ENCODE results near the gene KRTAP9-6.

DNA sequence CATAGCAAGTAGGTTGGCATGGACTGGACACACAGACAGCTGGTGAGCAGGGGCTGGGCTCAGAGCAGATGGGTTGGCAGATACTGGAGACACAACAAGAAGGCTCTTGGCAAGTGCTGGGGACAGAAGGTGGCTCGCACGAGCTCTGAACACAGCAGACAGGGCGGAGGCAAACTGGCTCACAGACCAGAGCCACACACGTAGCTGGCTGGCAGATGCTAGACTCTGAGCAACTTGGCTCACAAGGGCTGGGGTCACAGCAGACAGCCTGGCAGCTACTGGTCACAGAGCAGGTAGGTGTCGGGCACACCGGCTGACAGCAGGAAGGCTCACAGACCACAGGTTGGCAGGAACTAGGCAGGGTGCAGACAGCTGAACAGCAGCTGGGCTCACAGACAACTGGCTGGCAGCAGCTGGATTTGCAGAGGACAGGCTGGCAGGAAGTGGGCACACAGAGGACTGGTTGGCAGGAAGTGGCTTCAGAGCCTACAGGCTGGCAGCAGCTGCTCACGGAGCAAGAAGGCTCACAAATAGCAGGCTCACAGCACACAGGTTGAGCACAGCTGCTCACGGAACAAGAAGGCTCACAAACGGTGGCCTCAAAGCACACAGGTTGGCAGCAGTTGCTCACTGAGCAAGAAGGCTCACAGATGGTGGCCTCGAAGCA, 43.2 kb downstream of the KRTAP9-6 start:
- TF ChIP-seq, protein P1, sequence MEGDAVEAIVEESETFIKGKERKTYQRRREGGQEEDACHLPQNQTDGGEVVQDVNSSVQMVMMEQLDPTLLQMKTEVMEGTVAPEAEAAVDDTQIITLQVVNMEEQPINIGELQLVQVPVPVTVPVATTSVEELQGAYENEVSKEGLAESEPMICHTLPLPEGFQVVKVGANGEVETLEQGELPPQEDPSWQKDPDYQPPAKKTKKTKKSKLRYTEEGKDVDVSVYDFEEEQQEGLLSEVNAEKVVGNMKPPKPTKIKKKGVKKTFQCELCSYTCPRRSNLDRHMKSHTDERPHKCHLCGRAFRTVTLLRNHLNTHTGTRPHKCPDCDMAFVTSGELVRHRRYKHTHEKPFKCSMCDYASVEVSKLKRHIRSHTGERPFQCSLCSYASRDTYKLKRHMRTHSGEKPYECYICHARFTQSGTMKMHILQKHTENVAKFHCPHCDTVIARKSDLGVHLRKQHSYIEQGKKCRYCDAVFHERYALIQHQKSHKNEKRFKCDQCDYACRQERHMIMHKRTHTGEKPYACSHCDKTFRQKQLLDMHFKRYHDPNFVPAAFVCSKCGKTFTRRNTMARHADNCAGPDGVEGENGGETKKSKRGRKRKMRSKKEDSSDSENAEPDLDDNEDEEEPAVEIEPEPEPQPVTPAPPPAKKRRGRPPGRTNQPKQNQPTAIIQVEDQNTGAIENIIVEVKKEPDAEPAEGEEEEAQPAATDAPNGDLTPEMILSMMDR (conservative IDR thresholded peaks at IDR 0.05 in 1 of 2, IDR thresholded peaks at IDR 0.05 in 1 of 2; ENCODE audit: low read depth in 1 of 2, low read length in 2 of 2), result no peak
- no peak for TF ChIP-seq EZH2 (IDR thresholded peaks at IDR 0.05; ENCODE audit: low read length, missing control alignments)

All from fibroblast of lung (primary cell).